Muscle layer of duodenum (tissue), 2 donors: ENCODE results near the gene C2orf69.

Experiments used
- H3K27ac ChIP-seq: one replicate; pipeline ENCODE4 v1.7.0; 2013; ENCODE audit warnings: mild to moderate bottlenecking, low read length
- H3K27me3 ChIP-seq: one replicate; pipeline ENCODE4 v1.7.0; 2013; ENCODE audit warnings: low read depth, mild to moderate bottlenecking, control low read depth, low read length
- H3K36me3 ChIP-seq, 2 donors: one replicate each; pipeline ENCODE4 v1.7.0; 2013; ENCODE audit warnings: low read length in 2 of 2, control low read depth in 1 of 2, mild to moderate bottlenecking in 1 of 2; ENCODE audit not compliant: insufficient read depth in 2 of 2, control insufficient read depth in 1 of 2
- H3K4me1 ChIP-seq, 2 donors: one replicate each; pipeline ENCODE4 v1.7.0; 2013; ENCODE audit warnings: low read length in 2 of 2, mild to moderate bottlenecking in 2 of 2, control low read depth in 1 of 2, moderate library complexity in 1 of 2; ENCODE audit not compliant: insufficient read depth in 2 of 2, control insufficient read depth in 1 of 2
- H3K4me3 ChIP-seq, 2 donors: one replicate each; pipeline ENCODE4 v1.7.0; 2013; ENCODE audit warnings: low read length in 2 of 2, low read depth in 1 of 2, mild to moderate bottlenecking in 1 of 2
- H3K9me3 ChIP-seq, 2 donors: one replicate each; pipeline ENCODE4 v1.7.0; 2013; ENCODE audit warnings: low read length in 2 of 2, control low read depth in 1 of 2, mild to moderate bottlenecking in 1 of 2; ENCODE audit not compliant: control insufficient read depth in 1 of 2
- donor health status: healthy.

C2orf69 gene

DNA sequence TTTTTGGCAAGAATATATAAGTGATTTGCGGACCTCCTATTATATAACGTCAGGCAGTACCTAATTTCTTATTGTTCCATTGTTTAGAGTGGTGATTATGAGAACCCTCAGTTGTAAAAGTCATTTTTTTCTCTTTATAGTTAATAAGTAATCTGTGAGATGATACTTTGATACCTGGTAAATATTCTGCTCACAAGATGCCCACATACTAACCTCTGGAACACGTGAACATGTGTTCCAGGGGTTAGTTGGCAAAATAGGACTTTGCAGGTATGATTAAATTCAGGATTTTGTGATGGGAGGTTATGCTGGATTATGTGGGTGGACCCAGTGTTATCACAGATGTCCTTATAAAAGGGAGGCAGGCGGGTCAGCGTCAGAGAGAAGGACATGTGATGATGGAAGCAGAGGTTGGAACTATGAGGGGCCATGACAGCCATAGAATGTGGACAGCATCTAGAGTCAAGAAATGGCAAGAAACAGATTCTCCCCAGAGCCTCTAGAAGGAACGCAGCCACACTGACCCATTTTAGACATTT is 61.1 kb downstream of the C2orf69 start:
- Histone ChIP-seq H3K4me1 (no peaks in the 10 kb centered on the region), H3K27me3 (no peaks in the 10 kb centered on the region), H3K9me3 (no peaks in the 10 kb centered on the region), H3K36me3 (peaks cover 0 to 4% of the 10 kb centered on the region in 2 donors), H3K4me3 (no peak overlapping the region), H3K27ac (no peak overlapping the region)

DNA sequence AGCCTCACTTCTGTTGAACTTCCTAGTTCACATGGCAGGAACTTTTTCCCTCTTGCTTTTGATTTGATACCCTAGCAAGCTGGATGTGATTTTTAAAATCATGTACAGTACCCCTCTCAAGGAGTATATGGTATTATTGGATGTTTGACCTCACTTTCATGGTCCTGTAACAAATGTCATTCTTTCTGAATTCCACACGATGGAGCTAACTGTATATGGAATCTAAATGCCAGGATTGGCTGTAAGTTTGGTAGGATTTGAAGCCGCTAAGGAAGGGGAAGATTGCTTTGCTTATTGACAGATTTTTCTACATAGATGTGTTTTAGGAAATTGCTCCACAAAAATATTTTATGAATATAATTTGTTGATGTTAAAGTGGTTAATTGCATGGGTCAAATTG is 62.6 kb downstream of the C2orf69 start:
- no peak overlapping the region for H3K4me3 ChIP-seq
- no peaks in the 10 kb centered on the region for H3K27me3 ChIP-seq
- no peak overlapping the region for H3K27ac ChIP-seq
- no peaks in the 10 kb centered on the region for H3K9me3 ChIP-seq
- no peaks in the 10 kb centered on the region for H3K4me1 ChIP-seq
- peaks cover 0 to 4% of the 10 kb centered on the region in 2 donors for H3K36me3 ChIP-seq

DNA sequence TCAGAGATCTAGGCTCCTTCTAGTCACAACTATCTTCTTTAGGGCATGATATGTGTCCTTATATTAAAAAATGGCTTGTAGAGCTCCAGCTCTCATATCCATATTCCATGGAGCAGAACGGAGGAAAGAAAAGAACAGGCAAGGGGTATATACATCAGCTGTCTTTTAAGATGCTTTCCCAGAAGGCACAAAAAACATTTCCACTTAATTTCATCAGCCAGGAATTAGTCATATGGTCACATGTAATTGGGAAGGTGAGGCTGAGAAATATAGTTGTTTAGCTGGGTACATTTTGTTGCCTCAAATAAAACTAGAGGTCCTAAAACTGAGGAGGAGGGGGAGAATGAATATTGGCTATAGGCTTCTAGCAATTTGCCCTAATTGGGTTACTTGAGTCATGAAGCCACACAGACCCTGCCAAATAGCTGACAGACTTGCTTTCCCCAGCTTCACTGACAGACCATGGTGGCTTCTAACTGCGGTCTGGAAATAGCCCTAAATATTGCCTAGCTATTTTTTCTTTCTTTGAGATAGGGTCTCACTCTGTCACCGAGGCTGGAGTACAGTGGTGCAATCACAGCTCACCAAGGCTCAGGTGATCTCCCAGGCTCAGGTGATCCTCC is 64.3 kb downstream of the C2orf69 start:
- Histone ChIP-seq H3K9me3 (no peaks in the 10 kb centered on the region), H3K27me3 (no peaks in the 10 kb centered on the region), H3K4me3 (no peak overlapping the region), H3K4me1 (no peaks in the 10 kb centered on the region), H3K36me3 (peaks cover 0 to 4% of the 10 kb centered on the region in 2 donors), H3K27ac (no peak overlapping the region)
